ENCODE results near the gene NUDT14.

The NUDT14 gene

DNA sequence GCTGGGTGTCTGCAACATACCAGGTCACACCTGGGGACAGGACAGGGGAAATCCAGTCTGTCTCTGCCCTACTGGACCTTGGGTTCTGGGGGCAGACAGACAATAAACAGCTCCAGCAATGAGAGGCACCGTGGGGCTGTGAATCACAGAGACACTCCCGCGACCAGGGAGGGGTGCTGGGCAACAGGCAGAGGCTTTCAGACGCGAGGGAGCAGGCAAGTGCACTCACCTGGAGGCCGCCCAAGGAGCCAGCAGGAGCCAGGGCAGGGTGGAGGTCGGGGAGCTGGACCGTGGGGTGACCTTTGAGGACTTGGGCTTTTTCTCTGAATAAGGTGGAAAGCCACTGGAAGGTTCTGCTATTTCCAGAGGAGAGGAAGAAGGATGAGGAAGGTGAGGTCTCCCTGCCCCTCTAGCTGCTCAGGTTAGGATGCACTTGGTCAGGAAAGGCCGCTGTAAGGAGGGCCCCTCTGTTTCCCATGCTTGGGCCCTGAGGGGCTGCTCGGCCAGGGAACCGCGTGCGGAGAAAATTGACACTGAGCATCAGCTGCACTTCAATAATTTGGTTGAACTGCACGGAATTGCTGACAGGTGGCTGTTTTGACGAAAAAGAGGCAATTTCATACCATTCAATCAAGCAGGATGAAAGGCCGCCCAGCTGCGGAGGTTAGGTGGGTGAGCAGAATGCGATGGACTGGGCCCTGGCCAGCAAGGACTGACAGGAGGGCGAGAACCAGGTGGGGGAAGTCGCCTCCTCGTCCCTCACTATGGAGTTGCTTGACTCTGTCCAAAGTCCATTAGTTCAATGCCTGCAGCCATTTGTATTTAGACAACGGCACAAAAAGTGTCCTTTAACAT is 54.8 kb downstream of the NUDT14 start:
- no peak for DNase-seq

DNA sequence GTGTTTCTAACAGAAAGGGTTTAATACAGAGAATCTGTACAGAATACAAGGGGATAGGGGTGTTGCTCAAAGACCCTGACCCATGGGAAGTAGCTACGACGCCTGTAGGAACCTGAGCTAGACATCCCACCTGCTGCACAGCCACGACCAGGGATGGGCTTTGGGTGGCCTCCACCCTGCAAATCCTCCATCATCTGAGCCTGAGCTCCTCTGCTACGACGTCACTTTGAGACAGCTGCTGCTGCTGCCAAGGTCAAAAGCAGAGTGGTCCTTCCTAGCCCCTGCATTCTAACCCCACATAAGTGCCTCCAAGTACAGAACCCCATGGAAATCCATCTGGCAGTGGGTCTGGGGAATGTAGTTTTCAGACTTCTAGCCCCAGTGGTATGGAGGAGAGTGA is 56.3 kb downstream of the NUDT14 start:
- no peak for DNase-seq

DNA sequence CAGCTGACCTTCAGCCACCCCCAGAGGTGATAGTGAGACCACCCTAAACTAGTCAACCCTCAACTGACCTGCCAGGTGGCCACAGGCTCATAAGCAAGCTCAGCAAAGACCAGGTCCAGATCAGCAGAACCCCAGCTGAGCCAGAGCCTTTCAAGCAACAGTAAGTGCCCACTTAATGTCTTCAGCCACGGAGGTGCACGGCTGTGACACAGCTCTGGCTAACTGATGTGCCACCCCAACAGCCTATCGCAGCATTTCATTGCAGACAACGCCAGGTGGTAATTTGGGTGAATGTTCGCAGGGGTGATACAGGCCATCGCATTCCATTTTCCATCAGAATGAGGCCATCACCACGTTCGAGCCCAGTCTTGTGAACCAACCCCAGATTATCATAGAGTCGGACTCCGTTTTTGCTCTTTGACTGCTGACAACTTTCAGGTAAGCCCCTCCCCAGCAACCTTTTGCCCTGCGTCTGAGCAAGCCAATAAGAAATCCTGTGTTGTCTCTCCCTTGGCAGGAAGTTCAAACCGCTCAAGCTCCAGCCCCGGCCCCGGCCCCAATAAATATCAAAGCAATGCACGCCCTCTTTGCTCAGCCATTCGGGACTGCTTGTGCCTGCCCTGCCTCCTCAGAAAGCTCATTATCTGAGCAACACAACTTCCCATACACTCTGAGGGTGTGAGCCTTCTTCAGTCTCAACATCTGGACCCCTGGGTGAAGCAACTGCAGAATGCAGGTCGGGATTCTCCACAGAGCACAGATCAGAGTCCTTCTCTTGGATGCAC is 56.9 kb downstream of the NUDT14 start:
- no peak for DNase-seq

DNA sequence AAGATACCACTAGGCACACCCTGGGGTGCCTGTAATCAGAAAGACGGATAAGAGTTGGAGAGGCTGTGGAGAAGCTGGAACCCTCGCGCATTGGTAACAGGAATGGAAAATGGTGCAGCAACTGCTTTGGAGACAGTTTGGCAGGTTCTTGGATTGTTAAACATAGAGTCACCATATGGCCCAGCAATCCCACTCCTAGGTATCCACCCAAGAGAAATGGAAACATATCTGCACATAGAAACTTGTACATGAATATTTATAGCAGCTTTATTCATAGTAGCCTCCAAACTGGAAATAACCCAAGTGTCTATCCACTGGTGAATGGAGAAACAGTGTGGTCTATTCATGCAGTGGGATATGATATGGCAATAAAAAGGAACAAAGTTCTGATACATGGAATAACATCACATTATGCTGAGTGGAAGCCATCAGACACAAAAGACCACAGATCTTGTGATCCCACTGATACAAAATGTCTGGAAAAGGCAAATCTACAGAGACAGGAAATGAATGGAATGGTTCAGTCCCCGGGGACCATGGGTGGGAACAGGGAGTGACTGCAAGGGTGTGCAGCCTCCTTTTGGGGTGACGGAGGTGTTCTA is 57.9 kb downstream of the NUDT14 start:
- no peak for DNase-seq
